HEK293 (cell line): ENCODE measurements around the gene DBF4B.

Source experiments
- CTCF ChIA-PET: fragments of 350-600 bp; formaldehyde crosslinking; extraction: SDS; loops from one replicate; lab custom pipeline; 2021; ENCODE audit warnings: antibody characterized with exemption; lab: Yijun Ruan, JAX
- POLR2A ChIA-PET: fragments of 300-600 bp; formaldehyde crosslinking; extraction: SDS; loops from one replicate; lab custom pipeline; 2020; ENCODE audit warnings: antibody characterized with exemption, inconsistent platforms; lab: Yijun Ruan, JAX
- H3K27ac ChIP-seq: fragments of 200-500 bp; sonication (Bioruptor generic); 2 replicates; pipeline ENCODE4 v1.5.1; 2014; ENCODE audit warnings: low read depth, low read length, control low read depth, inconsistent platforms; ENCODE audit errors: extremely low read depth
- H3K36me3 ChIP-seq, 2 experiments: fragments of 200-500 bp in 1 of 2; sonication (Bioruptor generic) in 1 of 2; 1 replicate in 1 of 2; 2 replicates in 1 of 2; pipeline ENCODE4 v1.5.1; 2014 to 2017; ENCODE audit warnings: inconsistent platforms in 2 of 2, low read length in 2 of 2; ENCODE audit not compliant: control insufficient read depth in 2 of 2, insufficient read depth in 1 of 2
- H3K4me1 ChIP-seq: fragments of 200-500 bp; sonication (Bioruptor generic); 2 replicates; pipeline ENCODE4 v1.5.1; 2014; ENCODE audit warnings: mild to moderate bottlenecking, low read length, inconsistent platforms; ENCODE audit not compliant: control insufficient read depth, insufficient read depth
- H3K4me3 ChIP-seq: 2 replicates; pipeline ENCODE4 v1.5.1; 2011; ENCODE audit warnings: low read depth, mild to moderate bottlenecking, control low read depth, low read length, moderate library complexity
- H3K9me3 ChIP-seq: fragments of 200-500 bp; sonication (Bioruptor generic); 2 replicates; pipeline ENCODE4 v1.5.1; 2014; ENCODE audit warnings: low read depth, low read length, inconsistent platforms; ENCODE audit not compliant: control insufficient read depth, insufficient read depth
- GLI4 ChIP-seq: fragments of 450-650 bp; formaldehyde crosslinking; IDR thresholded peaks from 2 replicates; pipeline ENCODE4 v1.5.1; 2016; ENCODE audit warnings: missing biosample characterization, missing genetic modification characterization
- PRDM10 ChIP-seq: fragments of 450-650 bp; formaldehyde crosslinking; IDR thresholded peaks from 2 replicates; pipeline ENCODE4 v1.5.1; 2016; ENCODE audit warnings: missing biosample characterization, missing genetic modification characterization
- TRIM28 ChIP-seq: IDR thresholded peaks from 2 replicates; pipeline ENCODE4 v1.6.1; 2011; ENCODE audit warnings: low read length, control low read depth, borderline replicate concordance
- ZBTB10 ChIP-seq: fragments of 450-650 bp; formaldehyde crosslinking; IDR thresholded peaks from 2 replicates; pipeline ENCODE4 v1.5.1; 2016; ENCODE audit warnings: missing biosample characterization, missing genetic modification characterization
- ZFP37 ChIP-seq: fragments of 450-650 bp; formaldehyde crosslinking; IDR thresholded peaks from 2 replicates; pipeline ENCODE4 v1.5.1; 2016; ENCODE audit warnings: missing biosample characterization, missing genetic modification characterization
- ZNF121 ChIP-seq: fragments of 450-650 bp; formaldehyde crosslinking; IDR thresholded peaks from 2 replicates; pipeline ENCODE4 v1.5.1; 2016; ENCODE audit warnings: missing biosample characterization, missing genetic modification characterization
- ZNF133 ChIP-seq: fragments of 450-650 bp; formaldehyde crosslinking; IDR thresholded peaks from 2 replicates; pipeline ENCODE4 v1.5.1; 2016; ENCODE audit warnings: missing biosample characterization, missing genetic modification characterization
- ZNF280D ChIP-seq: fragments of 450-650 bp; formaldehyde crosslinking; IDR thresholded peaks from 2 replicates; pipeline ENCODE4 v1.5.1; 2016; ENCODE audit warnings: missing biosample characterization, missing genetic modification characterization
- ZNF571 ChIP-seq: fragments of 450-650 bp; formaldehyde crosslinking; IDR thresholded peaks from 2 replicates; pipeline ENCODE4 v1.5.0; 2017; ENCODE audit warnings: missing biosample characterization, missing genetic modification characterization
- ZNF670 ChIP-seq: fragments of 450-650 bp; formaldehyde crosslinking; IDR thresholded peaks from 2 replicates; pipeline ENCODE4 v1.5.1; 2016; ENCODE audit warnings: missing biosample characterization, missing genetic modification characterization, low read depth

DBF4B gene

GRCh38 chr17:44785921-44786320 lies 77.5 kb downstream of the DBF4B start (continued):
- TF ChIP-seq ZBTB10 (tag by site-specific recombination) (no peak), GLI4 (tag by site-specific recombination) (no peak), TRIM28 (no peak), ZNF571 (tag by site-specific recombination) (no peak), ZNF670 (no peak), ZNF280D (tag by site-specific recombination) (no peak)

GRCh38 chr17:44786551-44787081 lies 78.2 kb downstream of the DBF4B start:
- Histone ChIP-seq H3K4me3 (no peak overlapping the region), H3K4me1 (no peaks in the 10 kb centered on the region), H3K36me3 (no peaks in the 10 kb centered on the region)
- POLR2A ChIA-PET: no interaction called here
- TF ChIP-seq ZNF133 (no peak), ZFP37 (tag by site-specific recombination) (no peak)
- TF ChIP-seq, all 188 proteins: peak for 0
- Histone ChIP-seq H3K9me3 (no peaks in the 10 kb centered on the region), H3K27ac (no peak overlapping the region)
- CTCF ChIA-PET: interaction anchor here (0.6 to 1.2 kb wide), 2 partner anchors 7 to 114 kb away, joined by 3 to 5 read pairs; no protein-coding TSS in a partner anchor

GRCh38 chr17:44787271-44787940 lies 78.9 kb downstream of the DBF4B start:
- POLR2A ChIA-PET: no interaction called here
- H3K27ac ChIP-seq: no peak overlapping the region
- no peaks in the 10 kb centered on the region for H3K9me3 ChIP-seq
- H3K36me3 ChIP-seq: no peaks in the 10 kb centered on the region
- H3K4me3 ChIP-seq: no peak overlapping the region
- no peaks in the 10 kb centered on the region for H3K4me1 ChIP-seq
- CTCF ChIA-PET: interaction anchor here (0.6 to 1.2 kb wide), 2 partner anchors 8 to 113 kb away, joined by 3 to 5 read pairs; no protein-coding TSS in a partner anchor
- TF ChIP-seq PRDM10 (tag by site-specific recombination) (peak; percentile 30; the same call in 1 of the 2 replicates), ZNF121 (tag by site-specific recombination) (no peak)
